Activated CD4-positive, CD25-positive, alpha-beta regulatory T cell (primary cell): ENCODE results near the gene CCDC68.

Experiments
- DNase-seq, 4 experiments: peaks; one replicate each; lab custom pipeline; 2025; lab: John Stamatoyannopoulos, UW

Gene CCDC68

DNA sequence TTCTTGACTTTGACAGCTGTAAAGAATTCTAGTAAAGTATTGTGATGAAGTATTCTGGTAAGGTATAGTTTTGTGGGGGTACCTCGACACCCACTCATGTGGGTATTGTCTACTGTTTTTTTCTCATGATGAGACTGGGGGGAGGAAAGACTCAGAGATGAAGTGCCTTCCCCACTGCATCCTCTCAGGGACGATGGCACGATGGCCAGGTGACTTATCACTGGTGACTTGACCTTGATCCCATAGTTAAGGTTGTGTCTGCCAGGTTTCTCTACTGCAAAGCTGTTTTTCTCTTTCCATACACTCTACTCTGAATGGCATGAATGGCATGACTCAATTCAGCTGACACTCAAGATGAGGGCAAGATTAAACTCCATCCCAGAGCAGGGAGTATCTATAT lies 936 bp upstream of the CCDC68 start:
- DNase-seq = no peak

DNA sequence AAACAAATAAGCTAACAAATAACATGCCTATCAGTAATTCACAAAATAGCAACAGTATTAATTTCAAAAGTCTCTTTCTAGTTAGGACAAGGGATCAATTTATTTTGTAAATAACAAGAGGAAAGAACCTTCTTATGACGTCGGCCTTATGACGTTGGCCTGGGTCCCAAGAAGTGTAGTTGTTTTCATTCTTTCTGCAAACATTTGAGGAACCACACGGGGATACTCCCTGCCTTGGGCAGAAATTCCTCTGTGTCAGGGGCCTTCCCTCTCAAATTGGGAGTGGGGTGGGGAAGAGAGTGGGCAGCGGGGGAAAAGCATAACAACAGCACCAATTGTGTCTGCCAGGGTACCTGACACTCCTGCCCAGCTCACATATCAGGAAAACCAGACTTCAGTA lies 1.3 kb downstream of the CCDC68 start:
- no peak for DNase-seq

DNA sequence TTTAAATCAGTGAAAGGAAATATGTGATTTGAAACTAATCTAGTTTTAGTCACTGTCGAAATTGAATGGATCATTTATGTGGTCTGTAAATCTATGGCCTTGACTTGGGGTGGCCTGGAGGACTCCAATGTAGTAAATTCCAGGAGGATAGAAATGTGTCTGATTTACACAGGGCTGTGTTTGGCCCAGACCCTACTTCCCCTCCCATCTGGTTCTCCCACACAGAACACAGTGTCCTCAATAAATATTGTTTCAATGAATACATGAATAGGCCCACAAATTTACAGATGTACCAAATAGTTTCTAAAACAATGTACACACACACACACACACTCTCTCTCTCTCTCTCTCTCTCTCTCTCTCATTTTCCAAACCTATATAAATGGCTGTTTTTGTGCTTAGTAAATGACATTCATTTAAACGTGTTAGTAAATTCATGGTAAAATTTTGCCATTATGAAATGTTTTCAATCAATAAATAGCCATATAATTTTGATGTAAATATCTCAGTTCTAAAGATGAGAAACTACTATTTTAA lies 1.9 kb downstream of the CCDC68 start:
- DNase-seq = no peak

DNA sequence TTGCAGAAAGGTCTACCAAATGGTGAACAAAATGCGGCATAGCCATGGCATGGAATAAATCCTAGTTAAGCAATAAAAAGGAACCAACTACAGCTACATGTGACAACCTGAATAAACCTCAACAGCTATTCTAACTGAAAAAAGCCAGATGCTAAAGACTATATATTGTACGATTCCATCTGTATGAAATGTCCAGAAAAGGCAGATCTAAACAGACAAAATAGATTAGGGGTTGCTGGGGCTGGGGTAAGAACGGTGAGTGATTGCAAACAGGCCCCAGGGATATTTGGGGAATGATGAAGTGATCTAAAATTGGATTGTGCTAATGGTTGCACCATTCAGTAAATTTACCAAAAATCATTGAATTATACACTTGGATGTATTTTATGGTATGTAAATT lies 2.8 kb downstream of the CCDC68 start:
- no peak for DNase-seq

DNA sequence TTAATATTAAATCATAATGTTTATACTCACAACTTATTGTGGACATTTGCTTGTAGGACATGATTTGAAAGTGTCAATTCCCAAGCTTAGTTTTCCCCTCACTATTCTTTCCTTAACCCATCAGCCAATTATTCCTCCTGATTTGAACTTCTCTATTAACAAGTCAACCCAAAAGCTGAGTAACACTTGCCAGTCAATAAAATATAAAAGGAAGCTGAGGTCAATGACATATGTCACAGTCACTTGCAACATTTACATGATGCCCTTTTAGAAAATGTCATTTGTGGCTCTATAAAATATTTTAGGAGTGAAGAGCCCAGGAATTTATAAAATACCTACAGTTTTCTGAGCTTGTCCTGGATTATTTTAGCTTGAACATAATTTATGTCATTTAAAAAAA lies 7.2 kb downstream of the CCDC68 start:
- no peak for DNase-seq

DNA sequence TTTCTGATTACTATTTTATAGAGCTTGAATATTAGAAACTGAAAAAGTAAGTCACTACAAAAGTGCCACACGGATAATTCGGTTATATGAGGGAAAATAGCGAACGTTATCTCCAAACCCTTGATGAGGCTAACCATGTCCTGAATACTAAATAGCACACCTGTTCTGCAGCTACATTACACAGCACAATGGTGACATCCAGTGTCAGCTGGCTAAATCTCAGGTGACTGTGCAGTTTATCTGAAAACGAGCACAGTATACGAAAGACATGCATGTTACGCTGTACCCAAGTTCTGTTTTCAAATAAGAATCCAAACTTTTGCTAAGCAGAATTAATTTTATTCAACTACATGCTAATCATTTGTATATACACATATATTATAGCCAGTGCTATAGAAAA lies 9.0 kb downstream of the CCDC68 start:
- no peak for DNase-seq

DNA sequence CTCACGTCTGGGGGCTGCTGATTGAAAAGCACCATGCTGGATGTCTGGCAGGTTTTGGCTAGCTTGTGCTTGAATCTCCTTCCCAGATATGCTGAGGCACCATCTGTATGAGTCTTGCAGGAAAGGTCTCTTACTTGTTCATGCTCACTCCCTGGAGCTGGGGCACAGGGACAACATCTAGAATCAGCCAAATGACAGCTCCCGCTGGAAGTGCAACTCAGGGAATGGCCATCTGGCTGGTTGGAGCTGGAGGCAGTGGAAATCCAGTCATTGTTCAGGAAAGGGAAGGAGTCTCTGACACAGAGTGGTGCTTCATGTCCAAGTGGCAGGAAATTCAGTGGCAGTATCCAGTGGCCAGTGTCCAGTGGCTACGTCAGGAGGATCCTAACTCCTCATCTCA lies 9.7 kb downstream of the CCDC68 start:
- DNase-seq = no peak

DNA sequence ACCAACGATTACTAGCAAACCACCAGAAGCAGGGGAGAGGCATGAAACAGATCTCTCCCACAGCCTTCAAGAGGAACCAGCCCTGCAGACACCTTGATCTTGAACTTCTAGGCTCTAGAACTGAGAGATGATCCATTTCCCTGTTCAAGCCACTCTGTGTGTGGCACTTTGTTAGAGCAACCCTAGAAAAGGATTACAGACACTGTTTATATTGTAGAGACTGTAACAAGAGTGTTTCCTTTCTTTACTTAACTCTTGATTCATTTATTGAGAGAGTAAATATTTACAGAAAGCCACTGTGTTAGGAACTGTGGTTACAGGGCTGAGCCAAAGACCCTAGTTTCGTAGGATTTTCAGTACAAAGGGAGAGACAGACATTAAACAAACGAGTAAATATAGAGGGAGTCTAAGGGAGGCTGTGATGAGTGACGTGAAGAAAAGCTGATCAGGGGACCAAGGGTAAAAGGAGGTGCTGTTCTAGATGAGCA lies 10.9 kb downstream of the CCDC68 start:
- DNase-seq = no peak

DNA sequence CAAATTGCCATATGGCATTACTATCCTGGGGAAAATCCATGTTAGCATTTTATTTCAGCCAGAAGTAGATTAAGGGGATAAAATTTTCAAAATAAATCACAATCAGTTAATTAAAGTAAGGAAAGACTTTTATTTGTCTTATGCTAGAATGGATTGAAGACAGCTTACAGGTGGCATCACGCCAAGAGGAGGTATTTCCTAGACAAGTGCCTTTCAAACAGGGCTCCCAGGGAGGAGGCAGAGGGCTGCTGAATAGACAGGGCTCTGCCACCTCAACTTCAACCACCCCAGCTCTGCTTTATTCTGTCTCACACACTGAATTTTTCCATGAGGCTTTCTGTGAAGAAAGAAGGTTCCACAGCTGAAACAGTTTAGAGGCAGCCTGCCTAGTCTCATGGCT lies 12.2 kb downstream of the CCDC68 start:
- DNase-seq = no peak

DNA sequence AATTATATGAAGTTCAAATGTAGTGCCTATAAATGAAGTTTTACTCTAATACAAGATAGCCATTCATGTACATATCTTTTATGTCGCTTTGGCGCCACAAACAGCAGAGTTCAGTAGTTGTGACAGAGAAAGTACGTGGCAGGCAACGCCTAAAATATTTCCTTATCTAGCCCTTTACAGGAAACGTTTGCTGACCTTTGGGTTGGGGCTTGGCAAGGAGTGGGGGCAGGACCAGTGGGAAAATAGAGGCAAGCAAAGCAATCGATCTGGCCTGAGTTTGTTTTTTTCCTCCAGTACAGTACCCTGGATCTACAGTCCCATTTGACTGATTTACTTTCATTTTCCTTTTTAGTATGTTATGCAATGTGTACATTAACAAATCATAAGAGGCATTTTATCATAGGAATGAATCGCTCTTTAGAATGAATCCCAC lies 13.1 kb downstream of the CCDC68 start:
- no peak for DNase-seq

DNA sequence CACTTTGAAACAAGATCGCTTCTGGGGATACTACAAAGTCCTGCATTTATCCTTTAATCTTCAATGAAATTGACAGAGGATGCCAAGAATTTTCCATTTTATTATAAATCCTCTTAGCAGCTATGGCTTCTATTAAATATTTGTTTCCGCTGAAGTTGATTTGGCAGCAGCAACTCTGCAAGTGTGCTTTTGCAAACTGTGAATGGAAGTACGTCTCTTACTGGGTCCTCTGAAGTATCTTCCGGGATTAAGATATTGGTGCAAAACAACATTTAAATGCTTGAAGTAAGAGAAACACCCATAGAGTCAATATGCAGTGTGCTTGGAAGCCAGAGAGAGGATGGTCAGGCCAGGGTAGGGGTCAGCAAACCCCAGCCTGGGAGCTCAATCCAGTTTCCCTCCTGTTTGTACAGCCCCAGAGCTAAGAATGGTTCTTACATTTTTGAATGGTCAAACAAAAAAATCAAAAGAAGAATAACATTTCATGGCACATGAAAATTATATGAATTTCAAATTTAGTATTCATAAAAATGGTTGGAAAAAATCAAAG lies 13.6 kb downstream of the CCDC68 start:
- DNase-seq = no peak

DNA sequence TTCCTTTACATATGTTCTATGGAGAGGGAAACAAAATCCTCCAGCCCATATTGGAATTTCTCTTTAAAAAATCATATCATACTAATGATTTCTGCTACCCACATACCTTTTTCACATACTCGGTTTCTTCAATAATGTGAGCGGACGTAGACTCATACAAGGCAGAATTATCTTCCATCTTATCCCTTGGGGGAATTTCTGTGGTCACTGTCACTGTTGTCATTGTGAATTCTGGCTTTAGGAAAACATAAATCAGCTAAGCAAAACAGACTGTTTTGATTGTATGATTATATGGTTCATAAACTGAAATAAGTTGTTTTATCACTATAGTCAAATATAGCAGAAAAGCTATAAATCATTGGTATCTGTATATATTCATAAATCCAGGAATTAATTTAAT lies 16.7 kb downstream of the CCDC68 start:
- DNase-seq = no peak

DNA sequence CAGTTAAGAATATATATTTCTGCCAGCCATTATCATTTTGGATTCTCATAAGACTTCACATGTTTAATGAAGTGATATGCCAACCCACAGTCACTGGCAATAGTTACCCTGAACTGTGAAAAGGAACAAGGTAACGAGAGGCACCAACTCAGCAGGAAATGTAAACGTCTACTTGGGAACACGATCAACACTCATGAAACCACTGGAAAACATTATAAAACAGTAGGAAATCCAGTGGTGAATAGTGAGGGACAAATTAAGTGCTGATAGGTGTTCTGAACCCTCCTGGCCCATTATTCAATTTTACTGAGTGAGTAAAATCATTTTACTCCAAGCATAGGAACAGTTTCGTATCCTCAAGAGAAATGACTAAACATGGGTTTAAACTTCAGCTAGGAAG lies 17.1 kb downstream of the CCDC68 start:
- no peak for DNase-seq

DNA sequence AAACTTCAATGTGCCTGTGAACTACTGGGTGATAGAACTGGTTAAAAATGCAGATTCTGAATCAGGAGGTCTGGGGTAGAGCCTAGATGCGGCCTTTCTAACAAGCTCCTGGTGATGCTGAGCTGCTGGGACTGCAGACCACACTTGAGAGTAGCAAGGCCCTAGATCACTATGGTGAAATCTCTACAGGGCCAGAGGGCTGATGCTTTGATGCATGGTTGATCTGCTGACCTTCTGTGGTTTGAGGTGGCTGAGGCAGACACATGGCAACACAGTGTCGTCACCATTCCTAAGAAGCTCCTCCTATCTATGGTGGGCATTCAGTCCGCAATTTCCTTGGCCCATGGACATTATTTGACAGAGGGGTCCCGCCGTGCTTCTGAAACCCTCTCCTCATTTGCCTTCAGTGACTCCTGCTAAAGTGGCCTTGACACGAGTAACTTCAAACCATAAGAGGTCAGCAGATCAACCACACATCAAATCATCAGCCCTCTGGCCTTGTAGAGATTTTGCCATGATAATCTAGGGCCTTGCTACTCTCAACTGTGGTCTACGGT lies 19.8 kb downstream of the CCDC68 start:
- DNase-seq = no peak

DNA sequence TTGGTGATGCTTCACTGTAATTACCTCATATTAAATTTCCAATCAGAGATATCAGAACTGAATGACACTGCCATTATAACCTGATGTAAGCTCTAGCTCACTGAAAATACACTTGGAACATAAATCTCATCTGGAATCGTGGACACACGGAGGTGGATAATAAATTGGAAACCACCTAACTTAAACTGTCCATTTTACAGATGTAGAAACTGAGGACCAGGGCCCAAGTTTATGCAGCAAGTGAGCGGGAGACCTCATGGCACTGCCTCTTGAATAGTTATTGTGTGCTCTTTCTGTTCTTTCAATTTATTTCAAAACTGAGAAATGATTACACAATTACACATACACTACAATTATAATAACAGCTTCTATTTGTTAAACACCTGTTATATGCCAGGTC lies 20.8 kb downstream of the CCDC68 start:
- no peak for DNase-seq

DNA sequence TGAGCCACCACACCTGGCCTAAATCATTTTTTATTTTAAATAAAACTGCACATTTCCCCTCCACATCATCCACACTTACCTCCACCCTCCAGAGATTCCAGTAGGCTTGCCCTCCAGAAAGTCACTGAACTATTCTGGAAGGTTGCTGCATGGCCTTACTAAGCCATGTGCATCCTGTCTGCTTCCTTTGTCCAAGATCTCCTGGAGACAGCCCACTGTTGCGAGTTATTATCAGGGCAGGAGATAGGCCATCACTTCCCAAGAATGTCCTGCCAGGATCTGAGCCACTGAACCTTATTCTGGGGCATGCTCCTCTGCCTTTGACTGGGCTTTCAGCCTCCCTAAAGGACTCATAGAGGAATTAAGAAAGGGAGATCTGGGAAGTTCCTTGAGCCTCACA lies 26.8 kb downstream of the CCDC68 start:
- DNase-seq = no peak

DNA sequence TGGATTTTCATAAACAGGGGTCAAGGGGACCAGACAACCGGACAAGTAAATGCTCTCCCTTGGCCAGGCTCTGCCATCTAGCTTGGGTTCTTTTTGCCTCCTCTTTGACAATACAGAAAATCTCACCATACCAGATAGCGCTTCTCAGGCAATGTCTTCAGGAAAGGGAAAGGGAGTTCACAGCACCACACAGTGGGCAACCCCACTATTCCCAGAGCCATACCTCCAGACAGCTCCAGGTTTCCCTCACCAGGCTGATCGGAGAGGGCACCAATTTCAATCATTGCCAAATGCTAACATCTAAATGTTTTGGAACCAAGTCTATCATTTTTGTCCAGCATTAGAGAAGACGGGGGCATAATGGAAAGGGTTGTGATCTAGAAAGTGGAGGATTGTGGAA lies 28.1 kb downstream of the CCDC68 start:
- no peak for DNase-seq

DNA sequence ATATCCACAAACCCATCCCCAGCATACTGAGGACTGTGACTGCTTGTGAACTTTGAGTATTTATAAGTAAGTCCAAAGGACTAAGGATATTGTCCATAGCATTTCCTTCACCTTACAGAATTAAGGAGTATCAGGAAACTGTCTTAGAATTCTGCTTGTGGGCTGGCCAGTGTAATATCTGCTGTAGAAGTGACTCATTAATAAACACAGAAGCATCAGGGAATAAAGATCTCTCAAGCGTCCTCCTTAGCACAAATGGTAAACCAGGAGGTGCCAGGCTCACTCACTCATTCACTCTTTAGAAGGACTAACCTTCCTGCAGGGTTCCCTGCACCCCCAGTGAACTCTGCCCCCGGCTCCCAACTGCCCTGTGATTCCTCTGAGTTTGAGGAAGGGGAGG lies 31.0 kb downstream of the CCDC68 start:
- DNase-seq = no peak

DNA sequence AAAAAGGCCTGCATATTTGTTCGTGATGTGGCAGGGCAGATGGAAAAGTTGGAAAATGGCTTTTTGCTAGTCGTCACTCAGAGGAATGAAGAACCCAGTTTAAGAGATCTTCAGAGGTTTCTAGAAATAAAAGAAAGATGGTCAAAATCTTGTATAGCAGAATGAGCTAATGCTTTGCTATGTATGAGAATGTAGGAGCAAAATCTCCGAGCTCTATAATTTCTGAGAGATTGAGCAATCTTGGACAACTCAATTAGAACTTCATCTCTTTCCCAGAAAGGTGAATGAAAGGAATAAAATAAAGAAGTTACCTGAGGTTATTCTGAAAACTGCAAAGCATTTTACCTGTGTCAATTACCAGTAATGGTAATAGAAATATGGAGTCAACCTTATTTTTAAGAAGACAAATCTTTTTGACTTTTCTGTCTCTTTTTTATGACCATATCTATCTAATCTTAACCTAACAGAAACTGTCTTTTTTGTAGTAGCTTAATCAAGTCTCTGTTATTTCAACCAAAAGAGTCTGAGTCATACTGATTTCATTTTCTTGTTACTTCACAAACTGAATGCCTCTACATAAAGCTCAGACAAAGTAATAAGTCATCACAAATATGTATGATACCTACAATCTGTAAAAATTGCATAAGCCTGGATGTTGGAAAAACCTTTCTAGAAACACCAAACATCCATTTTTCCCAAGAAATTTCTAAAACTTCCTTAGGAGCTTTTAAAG lies 32.5 kb downstream of the CCDC68 start:
- DNase-seq = no peak

DNA sequence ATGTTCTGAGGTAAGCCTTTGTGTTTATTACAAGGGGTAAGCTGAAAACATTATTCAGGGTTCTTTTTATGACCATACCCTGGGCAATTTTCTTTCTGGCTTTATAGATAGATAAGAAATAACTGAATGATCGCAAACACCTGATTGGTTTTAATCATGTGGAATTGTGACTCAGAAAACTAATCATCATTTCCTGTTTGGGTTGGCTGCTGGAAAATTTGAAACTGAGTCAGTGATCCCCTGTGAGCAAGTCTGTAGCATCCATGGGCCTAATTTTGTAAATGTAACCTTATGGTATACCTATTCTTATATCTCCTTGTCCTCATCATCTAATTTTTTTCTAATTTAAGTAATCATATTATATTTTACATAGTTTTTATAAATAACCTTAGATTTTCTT lies 34.3 kb downstream of the CCDC68 start:
- no peak for DNase-seq

DNA sequence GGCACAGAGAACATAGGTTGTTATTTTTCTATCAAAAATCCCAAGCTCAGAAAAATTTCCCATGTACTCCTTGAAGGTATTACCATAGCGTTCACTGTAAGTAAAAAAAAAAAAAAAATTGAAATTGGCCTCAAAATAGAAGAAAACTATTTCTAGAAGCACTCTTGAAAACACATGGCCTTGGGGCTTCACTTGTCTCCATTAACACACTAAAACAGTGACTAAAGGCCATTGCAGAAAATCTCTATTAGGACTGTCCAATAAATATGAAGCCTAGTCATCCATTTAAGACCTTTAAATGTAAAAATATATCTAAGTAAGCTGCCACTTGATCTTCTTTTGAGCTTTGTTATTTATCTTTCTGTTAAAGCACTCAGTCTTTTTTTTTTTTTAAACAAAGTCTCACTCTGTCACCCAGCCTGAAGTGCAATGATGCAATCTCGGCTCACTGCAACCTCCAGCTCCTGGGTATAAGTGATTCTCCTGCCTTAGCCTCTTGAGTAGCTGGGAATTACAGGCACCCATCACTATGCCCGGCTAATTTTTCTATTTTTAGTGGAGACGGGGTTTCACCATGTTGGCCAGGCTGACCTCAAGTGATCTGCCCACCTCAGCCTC lies 35.8 kb downstream of the CCDC68 start:
- no peak for DNase-seq

DNA sequence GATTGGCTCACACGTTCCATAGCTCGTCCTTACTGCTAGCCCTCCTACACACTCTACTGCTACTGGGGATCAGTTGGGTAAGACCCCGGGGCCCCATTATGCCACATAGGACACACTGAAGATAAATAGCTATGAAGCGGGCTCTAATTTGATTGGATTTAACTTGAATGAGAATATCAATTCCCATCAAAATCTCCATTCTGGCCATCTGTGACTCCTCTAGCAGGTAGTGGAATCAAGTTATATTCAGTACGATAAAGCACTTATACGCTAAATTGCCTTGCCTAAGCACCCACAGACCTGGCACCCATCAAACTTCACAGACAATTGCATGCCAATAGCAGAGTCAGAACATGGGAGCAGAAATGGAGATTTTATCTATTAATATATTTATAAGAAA lies 39.8 kb downstream of the CCDC68 start:
- no peak for DNase-seq

DNA sequence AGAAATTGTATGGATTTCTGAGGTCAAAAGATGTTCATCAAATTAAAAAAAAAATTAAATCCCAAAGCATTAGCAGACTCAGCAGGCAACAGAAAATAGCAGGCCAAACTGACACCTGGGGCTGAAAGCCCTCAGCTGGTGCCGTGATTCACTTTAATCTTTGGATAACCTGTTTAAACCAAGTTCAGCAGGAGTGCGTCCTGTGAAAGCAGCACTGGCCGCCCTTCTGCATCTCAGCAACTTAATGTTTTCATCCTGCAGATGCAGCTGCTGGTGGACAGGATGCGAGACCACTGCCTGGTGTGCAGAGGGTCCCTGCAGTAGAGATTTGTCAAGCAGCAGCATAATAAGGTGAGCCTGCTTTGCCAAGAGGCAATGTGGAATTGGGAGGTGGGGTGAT lies 41.2 kb downstream of the CCDC68 start:
- DNase-seq = no peak
